Gastroesophageal sphincter (tissue), 3 donors: Measurements from ENCODE around the gene NMS.

Source experiments
- EP300 ChIP-seq: sonication (generic); formaldehyde crosslinking; IDR thresholded peaks from one replicate; pipeline ENCODE4 v1.6.1; 2017; ENCODE audit warnings: antibody characterized with exemption, mild to moderate bottlenecking
- POLR2A ChIP-seq, 2 donors: fragments of 450-650 bp; IDR thresholded peaks; one replicate each; pipeline ENCODE4 v1.6.1; 2017; ENCODE audit warnings: antibody characterized with exemption in 2 of 2, mild to moderate bottlenecking in 2 of 2, moderate library complexity in 1 of 2
- POLR2AphosphoS5 ChIP-seq: sonication (generic); formaldehyde crosslinking; IDR thresholded peaks from one replicate; pipeline ENCODE4 v1.6.1; 2017; ENCODE audit warnings: antibody characterized with exemption
- TF ChIP-seq, protein P1 (sequence below), 4 experiments: fragments of 200-600 bp in 2 of 4; fragments of 450-650 bp in 2 of 4; sonication (generic) in 1 of 4; IDR thresholded peaks; one replicate each; pipeline ENCODE4 v1.5.1; 2017 to 2019; ENCODE audit warnings: antibody characterized with exemption in 4 of 4, mild to moderate bottlenecking in 2 of 4, moderate library complexity in 2 of 4

- no peak for TF ChIP-seq EP300
- TF ChIP-seq POLR2AphosphoS5: no peak
- no peak for TF ChIP-seq POLR2A (IDR thresholded peaks at IDR 0.05)
- TF ChIP-seq, protein P1, sequence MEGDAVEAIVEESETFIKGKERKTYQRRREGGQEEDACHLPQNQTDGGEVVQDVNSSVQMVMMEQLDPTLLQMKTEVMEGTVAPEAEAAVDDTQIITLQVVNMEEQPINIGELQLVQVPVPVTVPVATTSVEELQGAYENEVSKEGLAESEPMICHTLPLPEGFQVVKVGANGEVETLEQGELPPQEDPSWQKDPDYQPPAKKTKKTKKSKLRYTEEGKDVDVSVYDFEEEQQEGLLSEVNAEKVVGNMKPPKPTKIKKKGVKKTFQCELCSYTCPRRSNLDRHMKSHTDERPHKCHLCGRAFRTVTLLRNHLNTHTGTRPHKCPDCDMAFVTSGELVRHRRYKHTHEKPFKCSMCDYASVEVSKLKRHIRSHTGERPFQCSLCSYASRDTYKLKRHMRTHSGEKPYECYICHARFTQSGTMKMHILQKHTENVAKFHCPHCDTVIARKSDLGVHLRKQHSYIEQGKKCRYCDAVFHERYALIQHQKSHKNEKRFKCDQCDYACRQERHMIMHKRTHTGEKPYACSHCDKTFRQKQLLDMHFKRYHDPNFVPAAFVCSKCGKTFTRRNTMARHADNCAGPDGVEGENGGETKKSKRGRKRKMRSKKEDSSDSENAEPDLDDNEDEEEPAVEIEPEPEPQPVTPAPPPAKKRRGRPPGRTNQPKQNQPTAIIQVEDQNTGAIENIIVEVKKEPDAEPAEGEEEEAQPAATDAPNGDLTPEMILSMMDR (IDR thresholded peaks at IDR 0.05): no peak
These were observed 38.8 kb downstream of the NMS start for GRCh38 chr2:100509066-100509465.
